Tibial nerve (tissue), 4 donors: ENCODE measurements around the gene VWA2. TPM values are rescaled to one million over a fixed set of nuclear protein-coding genes. Genes with fewer than 3 reads are reported as not detected.

ENCODE experiments used
- DNase-seq, 2 donors: peaks; one replicate each; pipeline ENCODE4 v3.0.0-alpha.2; 2019; ENCODE audit warnings: low spot score in 2 of 2
- H3K27ac ChIP-seq, 4 donors: fragments of 200-600 bp; sonication (generic) in 3 of 4; one replicate each; pipeline ENCODE4 v1.5.1; 2017 to 2019; ENCODE audit warnings: mild to moderate bottlenecking in 1 of 4
- H3K27me3 ChIP-seq, 2 donors: fragments of 200-600 bp; sonication (generic) in 1 of 2; one replicate each; pipeline versions ENCODE4 v1.5.1 to v1.6.0; 2017 to 2019
- H3K36me3 ChIP-seq, 3 donors: fragments of 200-600 bp; sonication (generic); one replicate each; pipeline ENCODE4 v1.5.1; 2018 to 2019
- H3K4me1 ChIP-seq, 4 donors: fragments of 200-600 bp; sonication (generic) in 3 of 4; one replicate each; pipeline ENCODE4 v1.5.1; 2017 to 2019
- H3K4me3 ChIP-seq, 4 donors: fragments of 200-600 bp; sonication (generic) in 3 of 4; one replicate each; pipeline ENCODE4 v1.5.1; 2017 to 2019; ENCODE audit warnings: mild to moderate bottlenecking in 1 of 4, moderate library complexity in 1 of 4
- H3K9me3 ChIP-seq, 4 donors: fragments of 200-600 bp; sonication (generic) in 3 of 4; one replicate each; pipeline ENCODE4 v1.5.1; 2017 to 2019
- CTCF ChIP-seq, 5 experiments: fragments of 200-600 bp in 3 of 5; fragments of 450-650 bp in 2 of 5; sonication (generic) in 3 of 5; IDR thresholded peaks; one replicate each; pipeline ENCODE4 v1.5.1; 2016 to 2019; ENCODE audit warnings: antibody characterized with exemption in 5 of 5, mild to moderate bottlenecking in 3 of 5, moderate library complexity in 2 of 5
- EP300 ChIP-seq, 2 donors: sonication (generic); formaldehyde crosslinking; IDR thresholded peaks; one replicate each; pipeline ENCODE4 v1.6.1; 2017; ENCODE audit warnings: antibody characterized with exemption in 2 of 2, mild to moderate bottlenecking in 1 of 2
- POLR2A ChIP-seq, 2 donors: fragments of 450-650 bp; IDR thresholded peaks; one replicate each; pipeline ENCODE4 v1.6.1; 2017; ENCODE audit warnings: antibody characterized with exemption in 2 of 2, mild to moderate bottlenecking in 2 of 2, moderate library complexity in 2 of 2
- WGBS, 2 donors: methylation state at CpG; one replicate each; pipeline ENCODE4 v1.1.5; 2018; 5-methylcytosine and 5-hydroxymethylcytosine counted together
- total RNA-seq, 4 donors: library from RNA; depleted of rRNA; stranded (reverse); fragments of >200 nt; gene quantifications; one replicate each; pipeline ENCODE4 v1.1.0, GENCODE V29; 2016

The VWA2 gene
- total RNA-seq, 4 donors from 2014 or later: 0.22 to 1.6 (median 1.0) TPM

DNA sequence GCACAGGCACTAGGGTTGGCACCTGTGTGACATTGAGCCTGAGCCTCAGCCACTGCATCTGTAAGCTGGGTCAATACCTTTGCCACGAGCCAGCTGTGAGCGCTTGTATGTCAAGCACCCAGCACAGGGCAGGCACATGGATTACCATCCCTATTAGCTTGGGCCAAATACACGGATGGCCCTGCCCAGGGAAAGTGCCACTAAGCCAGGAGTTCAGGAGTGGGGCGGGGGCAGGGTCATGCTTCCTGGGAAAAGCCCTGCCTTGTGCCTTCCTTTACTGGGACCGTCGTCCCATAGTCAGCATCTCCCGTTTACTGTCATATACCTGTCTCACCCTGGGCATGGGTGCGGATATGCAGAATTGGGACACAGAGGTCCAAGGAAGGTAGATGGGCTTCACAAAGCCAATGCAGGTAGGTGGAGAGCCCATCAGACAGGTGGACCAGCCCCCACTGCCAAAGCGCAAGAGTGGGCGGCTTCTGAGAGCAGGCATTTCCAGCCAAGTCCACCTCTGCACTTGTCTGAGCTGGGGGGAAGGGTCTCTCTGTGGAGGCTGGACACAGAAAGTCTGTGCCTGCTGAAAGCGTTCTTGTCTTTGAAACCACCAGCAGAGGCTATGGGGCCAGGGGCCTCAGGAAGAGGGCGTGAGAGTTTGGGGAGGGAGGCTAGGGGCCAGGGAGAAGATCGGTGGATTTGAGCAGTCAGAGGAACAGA is 72.6 kb downstream of the VWA2 start:
- H3K27me3 ChIP-seq: no peaks in the 10 kb centered on the region
- TF ChIP-seq EP300 (IDR thresholded peaks at IDR 0.05) (no peak), CTCF (IDR thresholded peaks at IDR 0.05) (no peak), POLR2A (IDR thresholded peaks at IDR 0.05) (no peak)
- WGBS, 2 donors: 65 to 67% methylated on average over 13 of the region's 13 CpGs
- peak overlapping the region in 1 of 4 donors; percentile 7 for H3K27ac ChIP-seq
- peaks cover 0 to 92% (median 2%) of the 10 kb centered on the region in 3 donors for H3K36me3 ChIP-seq
- no peak for DNase-seq
- peaks cover 0 to 46% (median 10%) of the 10 kb centered on the region in 4 donors for H3K4me1 ChIP-seq
- no peak overlapping the region for H3K4me3 ChIP-seq
- no peaks in the 10 kb centered on the region for H3K9me3 ChIP-seq

GRCh38 chr10:114313139-114313538 is 74.1 kb downstream of the VWA2 start:
- no peaks in the 10 kb centered on the region for H3K9me3 ChIP-seq
- H3K27ac ChIP-seq: peak overlapping the region in 1 of 4 donors; percentile 6
- DNase-seq: no peak
- peaks cover 0 to 41% (median 10%) of the 10 kb centered on the region in 4 donors for H3K4me1 ChIP-seq
- H3K4me3 ChIP-seq: no peak overlapping the region
- WGBS, 2 donors: 36 to 68% methylated on average over 8 of the region's 9 CpGs
- TF ChIP-seq EP300 (IDR thresholded peaks at IDR 0.05) (no peak), POLR2A (IDR thresholded peaks at IDR 0.05) (no peak), CTCF (IDR thresholded peaks at IDR 0.05) (no peak)
- no peaks in the 10 kb centered on the region for H3K27me3 ChIP-seq
- peaks cover 0 to 77% (median 2%) of the 10 kb centered on the region in 3 donors for H3K36me3 ChIP-seq

DNA sequence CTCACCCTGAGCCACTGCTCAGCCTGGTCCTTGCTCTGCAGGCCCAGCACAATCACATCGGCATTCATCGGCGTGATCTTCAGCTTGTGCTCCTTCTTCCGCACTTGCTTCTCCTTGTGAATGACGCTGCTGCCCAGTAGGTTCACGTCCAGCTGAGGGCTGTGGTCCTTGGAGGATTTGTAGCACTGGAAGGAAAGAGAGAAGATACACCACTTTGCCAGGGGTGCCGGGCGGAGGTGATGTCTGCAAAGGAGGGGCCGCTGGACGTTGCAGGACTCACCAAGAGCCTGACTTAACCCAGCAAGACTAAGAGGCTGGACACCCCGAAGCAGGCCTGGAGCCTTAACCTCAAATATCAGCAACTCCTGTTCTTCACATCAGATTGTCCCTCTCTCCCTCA is 74.8 kb downstream of the VWA2 start:
- H3K4me3 ChIP-seq: no peak overlapping the region
- WGBS, 2 donors: 80 to 81% methylated on average over 11 of the region's 11 CpGs
- DNase-seq: no peak

DNA sequence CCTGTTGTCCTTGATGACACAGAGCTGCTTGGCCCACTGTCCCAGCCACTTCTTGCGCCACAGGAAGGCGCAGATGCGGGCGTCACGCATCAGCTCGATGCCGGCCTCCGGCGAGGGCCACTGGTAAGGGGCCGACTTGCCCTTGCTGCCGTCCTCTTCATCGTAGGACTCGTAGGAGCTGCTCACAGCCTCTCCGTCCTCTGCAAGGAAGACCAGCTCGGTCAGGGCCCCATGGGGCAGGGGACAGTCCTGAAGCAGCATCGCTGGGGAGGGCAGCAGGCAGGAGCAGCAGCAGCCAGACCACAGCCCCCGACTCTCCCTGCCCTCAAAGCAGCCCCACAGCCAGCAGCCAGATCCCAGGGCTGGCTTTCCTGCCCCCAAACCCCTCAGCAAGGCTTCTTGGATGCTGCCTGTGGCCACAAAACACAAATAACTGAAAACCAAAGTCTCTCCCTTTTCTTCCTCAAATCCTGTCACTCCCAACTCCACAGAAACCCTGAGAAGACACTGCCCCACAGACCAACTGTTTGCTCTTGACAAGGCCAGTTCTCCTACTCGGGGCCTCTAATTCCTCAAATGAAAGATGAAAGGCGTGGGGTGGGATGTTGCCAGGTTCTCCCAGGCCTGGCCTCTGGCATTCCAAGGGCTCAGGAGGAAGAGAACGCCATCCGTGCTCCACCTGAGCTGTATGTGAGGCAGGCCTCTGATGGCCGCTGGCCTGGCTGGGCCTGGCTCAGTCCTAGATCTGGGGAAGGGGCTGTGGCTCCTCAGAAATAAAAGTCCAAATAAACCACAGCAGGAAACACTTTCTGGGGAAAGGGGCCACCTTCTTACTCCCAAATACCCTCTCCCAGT is 76.7 kb downstream of the VWA2 start:
- TF ChIP-seq POLR2A (IDR thresholded peaks at IDR 0.05): no peak
- no peak for TF ChIP-seq CTCF (IDR thresholded peaks at IDR 0.05)
- no peak for TF ChIP-seq EP300 (IDR thresholded peaks at IDR 0.05)
- DNase-seq: no peak

More for the DNA sequence above, 74.8 kb downstream of the VWA2 start:
- no peak for TF ChIP-seq EP300 (IDR thresholded peaks at IDR 0.05)
- no peak for TF ChIP-seq POLR2A (IDR thresholded peaks at IDR 0.05)
- TF ChIP-seq CTCF (IDR thresholded peaks at IDR 0.05): no peak
- peaks cover 0 to 70% (median 2%) of the 10 kb centered on the region in 3 donors for H3K36me3 ChIP-seq
- H3K4me1 ChIP-seq: peaks cover 0 to 35% (median 8%) of the 10 kb centered on the region in 4 donors
- peak overlapping the region in 1 of 4 donors; percentile 33 for H3K27ac ChIP-seq
- H3K9me3 ChIP-seq: no peaks in the 10 kb centered on the region
- no peaks in the 10 kb centered on the region for H3K27me3 ChIP-seq

More for the DNA sequence above, 76.7 kb downstream of the VWA2 start:
- 89% methylated on average over 20 to 22 of the region's 22 CpGs for WGBS, 2 donors
- Histone ChIP-seq H3K27ac (peak overlapping the region in 1 of 4 donors; percentile 13), H3K27me3 (no peaks in the 10 kb centered on the region), H3K9me3 (no peaks in the 10 kb centered on the region), H3K4me1 (peaks cover 0 to 29% (median 0%) of the 10 kb centered on the region in 4 donors), H3K36me3 (peaks cover 0 to 70% (median 0%) of the 10 kb centered on the region in 3 donors), H3K4me3 (no peak overlapping the region)
